SK-N-MC (cell line): Measurements from ENCODE around the gene CNTNAP4.

ENCODE experiments used
- EZH2 ChIP-seq: fragments of 200-600 bp; sonication (generic); IDR thresholded peaks from one replicate; pipeline ENCODE4 v1.6.1; 2017; ENCODE audit warnings: antibody characterized with exemption
- FOXP2 ChIP-seq: optimal IDR thresholded peaks from 2 replicates; pipeline ENCODE3; 2011; ENCODE audit warnings: mild to moderate bottlenecking, moderate library complexity; ENCODE audit not compliant: insufficient read depth; ENCODE audit errors: extremely low read length, control extremely low read depth
- POLR2AphosphoS5 ChIP-seq: IDR thresholded peaks from 2 replicates; pipeline ENCODE4 v1.6.1; 2012; ENCODE audit warnings: mild to moderate bottlenecking, low read depth, low read length, borderline replicate concordance

GRCh38 chr16:76378020-76378419, 100.8 kb downstream of the CNTNAP4 start:
- TF ChIP-seq EZH2 (no peak), POLR2AphosphoS5 (no peak), FOXP2 (no peak)
